ENCODE data around the gene LEMD2.
A peak's percentile ranks its signal among the peaks of the same experiment; 100 is the strongest.

LEMD2 gene

DNA sequence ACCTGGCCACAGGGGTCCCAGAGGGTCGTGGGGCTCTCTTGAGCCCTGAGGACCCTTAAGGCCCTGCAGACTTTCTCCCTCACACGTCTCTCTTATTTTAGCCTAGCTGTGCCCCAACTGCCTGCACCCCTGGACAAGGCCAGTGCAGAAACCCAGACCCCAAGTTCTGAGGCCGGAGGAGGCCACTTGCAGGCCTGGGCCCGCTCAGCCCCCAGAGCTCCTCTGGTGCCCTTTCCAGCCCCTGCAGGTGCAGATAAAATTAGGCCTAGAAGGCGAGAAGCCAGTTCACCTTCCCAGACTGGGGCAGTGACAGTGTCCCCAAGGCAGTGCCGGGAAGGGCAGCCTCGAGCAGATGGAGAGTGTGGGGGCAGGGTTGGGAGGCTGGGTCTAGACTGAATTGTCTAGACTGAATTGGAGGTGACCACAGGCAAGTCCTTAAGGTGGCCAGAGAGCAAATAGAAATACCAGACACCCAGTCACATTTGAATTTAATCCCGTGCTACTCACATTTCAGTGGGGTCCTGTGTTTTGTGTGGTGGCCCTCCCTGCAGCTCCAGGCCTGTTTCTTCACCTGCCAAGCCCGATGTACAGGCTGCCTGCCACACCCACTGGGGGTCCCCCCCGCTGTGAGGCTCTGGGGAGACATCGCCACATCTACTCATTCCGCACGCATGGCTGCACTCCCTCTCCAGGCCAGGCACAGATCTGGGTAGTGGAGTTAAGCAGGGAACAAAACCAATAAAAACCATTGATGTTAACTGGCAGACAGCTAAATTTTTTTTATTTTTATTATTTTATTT lies 33.7 kb downstream of the LEMD2 start (continued):
- TF ChIP-seq ZBTB8A (tag by site-specific recombination; IDR thresholded peaks at IDR 0.05) = peak; percentile 32; the same call in 1 of the 2 replicates
- TF ChIP-seq KLF10 (tag by site-specific recombination; IDR thresholded peaks at IDR 0.05) = peak; percentile 82
- no peak for TF ChIP-seq HOXD13 (CRISPR knock-in tag; IDR thresholded peaks at IDR 0.05; ENCODE audit: borderline replicate concordance)
- no peak for TF ChIP-seq ZNF10 (tag by site-specific recombination; IDR thresholded peaks at IDR 0.05)
- no peak for TF ChIP-seq ZNF626 (tag by site-specific recombination; IDR thresholded peaks at IDR 0.05)
- no peak for TF ChIP-seq ZBTB49 (tag by site-specific recombination; IDR thresholded peaks at IDR 0.05; ENCODE audit: low read depth)
- TF ChIP-seq, protein P1, sequence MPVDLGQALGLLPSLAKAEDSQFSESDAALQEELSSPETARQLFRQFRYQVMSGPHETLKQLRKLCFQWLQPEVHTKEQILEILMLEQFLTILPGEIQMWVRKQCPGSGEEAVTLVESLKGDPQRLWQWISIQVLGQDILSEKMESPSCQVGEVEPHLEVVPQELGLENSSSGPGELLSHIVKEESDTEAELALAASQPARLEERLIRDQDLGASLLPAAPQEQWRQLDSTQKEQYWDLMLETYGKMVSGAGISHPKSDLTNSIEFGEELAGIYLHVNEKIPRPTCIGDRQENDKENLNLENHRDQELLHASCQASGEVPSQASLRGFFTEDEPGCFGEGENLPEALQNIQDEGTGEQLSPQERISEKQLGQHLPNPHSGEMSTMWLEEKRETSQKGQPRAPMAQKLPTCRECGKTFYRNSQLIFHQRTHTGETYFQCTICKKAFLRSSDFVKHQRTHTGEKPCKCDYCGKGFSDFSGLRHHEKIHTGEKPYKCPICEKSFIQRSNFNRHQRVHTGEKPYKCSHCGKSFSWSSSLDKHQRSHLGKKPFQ (tag by site-specific recombination; IDR thresholded peaks at IDR 0.05) = 0 out of 2 replicates have a peak, but pooled peaks have one; percentile 60
- no peak for TF ChIP-seq ZFHX2 (tag by site-specific recombination; conservative IDR thresholded peaks at IDR 0.05)
- TF ChIP-seq, protein P2, sequence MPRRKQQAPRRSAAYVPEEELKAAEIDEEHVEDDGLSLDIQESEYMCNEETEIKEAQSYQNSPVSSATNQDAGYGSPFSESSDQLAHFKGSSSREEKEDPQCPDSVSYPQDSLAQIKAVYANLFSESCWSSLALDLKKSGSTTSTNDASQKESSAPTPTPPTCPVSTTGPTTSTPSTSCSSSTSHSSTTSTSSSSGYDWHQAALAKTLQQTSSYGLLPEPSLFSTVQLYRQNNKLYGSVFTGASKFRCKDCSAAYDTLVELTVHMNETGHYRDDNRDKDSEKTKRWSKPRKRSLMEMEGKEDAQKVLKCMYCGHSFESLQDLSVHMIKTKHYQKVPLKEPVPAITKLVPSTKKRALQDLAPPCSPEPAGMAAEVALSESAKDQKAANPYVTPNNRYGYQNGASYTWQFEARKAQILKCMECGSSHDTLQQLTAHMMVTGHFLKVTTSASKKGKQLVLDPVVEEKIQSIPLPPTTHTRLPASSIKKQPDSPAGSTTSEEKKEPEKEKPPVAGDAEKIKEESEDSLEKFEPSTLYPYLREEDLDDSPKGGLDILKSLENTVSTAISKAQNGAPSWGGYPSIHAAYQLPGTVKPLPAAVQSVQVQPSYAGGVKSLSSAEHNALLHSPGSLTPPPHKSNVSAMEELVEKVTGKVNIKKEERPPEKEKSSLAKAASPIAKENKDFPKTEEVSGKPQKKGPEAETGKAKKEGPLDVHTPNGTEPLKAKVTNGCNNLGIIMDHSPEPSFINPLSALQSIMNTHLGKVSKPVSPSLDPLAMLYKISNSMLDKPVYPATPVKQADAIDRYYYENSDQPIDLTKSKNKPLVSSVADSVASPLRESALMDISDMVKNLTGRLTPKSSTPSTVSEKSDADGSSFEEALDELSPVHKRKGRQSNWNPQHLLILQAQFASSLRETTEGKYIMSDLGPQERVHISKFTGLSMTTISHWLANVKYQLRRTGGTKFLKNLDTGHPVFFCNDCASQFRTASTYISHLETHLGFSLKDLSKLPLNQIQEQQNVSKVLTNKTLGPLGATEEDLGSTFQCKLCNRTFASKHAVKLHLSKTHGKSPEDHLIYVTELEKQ (tag by site-specific recombination; IDR thresholded peaks at IDR 0.05; ENCODE audit: borderline replicate concordance) = no peak
- TF ChIP-seq IKZF3 (tag by site-specific recombination; IDR thresholded peaks at IDR 0.05) = 0 out of 2 replicates have a peak, but pooled peaks have one; percentile 19
- TF ChIP-seq ZNF623 (tag by site-specific recombination; IDR thresholded peaks at IDR 0.05) = no peak
- TF ChIP-seq ZNF335 (tag by site-specific recombination; conservative IDR thresholded peaks at IDR 0.05) = peak; percentile 36; the same call in 1 of the 2 replicates
- 0 out of 2 replicates have a peak, but pooled peaks have one; percentile 38 for TF ChIP-seq SP7 (tag by site-specific recombination; IDR thresholded peaks at IDR 0.05)
- TF ChIP-seq ZNF184 (tag by site-specific recombination; IDR thresholded peaks at IDR 0.05) = no peak
- TF ChIP-seq ZNF280C (tag by site-specific recombination; IDR thresholded peaks at IDR 0.05) = no peak
- TF ChIP-seq ZSCAN4 (tag by site-specific recombination; IDR thresholded peaks at IDR 0.05) = no peak
- TF ChIP-seq, protein P3, sequence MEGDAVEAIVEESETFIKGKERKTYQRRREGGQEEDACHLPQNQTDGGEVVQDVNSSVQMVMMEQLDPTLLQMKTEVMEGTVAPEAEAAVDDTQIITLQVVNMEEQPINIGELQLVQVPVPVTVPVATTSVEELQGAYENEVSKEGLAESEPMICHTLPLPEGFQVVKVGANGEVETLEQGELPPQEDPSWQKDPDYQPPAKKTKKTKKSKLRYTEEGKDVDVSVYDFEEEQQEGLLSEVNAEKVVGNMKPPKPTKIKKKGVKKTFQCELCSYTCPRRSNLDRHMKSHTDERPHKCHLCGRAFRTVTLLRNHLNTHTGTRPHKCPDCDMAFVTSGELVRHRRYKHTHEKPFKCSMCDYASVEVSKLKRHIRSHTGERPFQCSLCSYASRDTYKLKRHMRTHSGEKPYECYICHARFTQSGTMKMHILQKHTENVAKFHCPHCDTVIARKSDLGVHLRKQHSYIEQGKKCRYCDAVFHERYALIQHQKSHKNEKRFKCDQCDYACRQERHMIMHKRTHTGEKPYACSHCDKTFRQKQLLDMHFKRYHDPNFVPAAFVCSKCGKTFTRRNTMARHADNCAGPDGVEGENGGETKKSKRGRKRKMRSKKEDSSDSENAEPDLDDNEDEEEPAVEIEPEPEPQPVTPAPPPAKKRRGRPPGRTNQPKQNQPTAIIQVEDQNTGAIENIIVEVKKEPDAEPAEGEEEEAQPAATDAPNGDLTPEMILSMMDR (tag by site-specific recombination; IDR thresholded peaks at IDR 0.05) = no peak
- TF ChIP-seq, protein P4, sequence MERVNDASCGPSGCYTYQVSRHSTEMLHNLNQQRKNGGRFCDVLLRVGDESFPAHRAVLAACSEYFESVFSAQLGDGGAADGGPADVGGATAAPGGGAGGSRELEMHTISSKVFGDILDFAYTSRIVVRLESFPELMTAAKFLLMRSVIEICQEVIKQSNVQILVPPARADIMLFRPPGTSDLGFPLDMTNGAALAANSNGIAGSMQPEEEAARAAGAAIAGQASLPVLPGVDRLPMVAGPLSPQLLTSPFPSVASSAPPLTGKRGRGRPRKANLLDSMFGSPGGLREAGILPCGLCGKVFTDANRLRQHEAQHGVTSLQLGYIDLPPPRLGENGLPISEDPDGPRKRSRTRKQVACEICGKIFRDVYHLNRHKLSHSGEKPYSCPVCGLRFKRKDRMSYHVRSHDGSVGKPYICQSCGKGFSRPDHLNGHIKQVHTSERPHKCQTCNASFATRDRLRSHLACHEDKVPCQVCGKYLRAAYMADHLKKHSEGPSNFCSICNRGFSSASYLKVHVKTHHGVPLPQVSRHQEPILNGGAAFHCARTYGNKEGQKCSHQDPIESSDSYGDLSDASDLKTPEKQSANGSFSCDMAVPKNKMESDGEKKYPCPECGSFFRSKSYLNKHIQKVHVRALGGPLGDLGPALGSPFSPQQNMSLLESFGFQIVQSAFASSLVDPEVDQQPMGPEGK (tag by site-specific recombination; IDR thresholded peaks at IDR 0.05) = peak; percentile 73; the same call in 1 of the 2 replicates
- TF ChIP-seq SCRT2 (tag by site-specific recombination; IDR thresholded peaks at IDR 0.05) = no peak
- TF ChIP-seq GFI1B (tag by site-specific recombination; IDR thresholded peaks at IDR 0.05) = no peak
- peak; percentile 72 for TF ChIP-seq KLF9 (tag by site-specific recombination; IDR thresholded peaks at IDR 0.05; ENCODE audit: low read depth)
- no peak for TF ChIP-seq ZSCAN16 (tag by site-specific recombination; IDR thresholded peaks at IDR 0.05)
- peak; percentile 82 for TF ChIP-seq ZIC2 (tag by site-specific recombination; IDR thresholded peaks at IDR 0.05)

All from HEK293 (cell line).